ENCODE results near the gene DBX1.
"Not testable (repeated sequence)": the region's sequence is repeated elsewhere in the genome, so short reads cannot be mapped to it uniquely, and the experiment has no call there.

Gene DBX1

DNA sequence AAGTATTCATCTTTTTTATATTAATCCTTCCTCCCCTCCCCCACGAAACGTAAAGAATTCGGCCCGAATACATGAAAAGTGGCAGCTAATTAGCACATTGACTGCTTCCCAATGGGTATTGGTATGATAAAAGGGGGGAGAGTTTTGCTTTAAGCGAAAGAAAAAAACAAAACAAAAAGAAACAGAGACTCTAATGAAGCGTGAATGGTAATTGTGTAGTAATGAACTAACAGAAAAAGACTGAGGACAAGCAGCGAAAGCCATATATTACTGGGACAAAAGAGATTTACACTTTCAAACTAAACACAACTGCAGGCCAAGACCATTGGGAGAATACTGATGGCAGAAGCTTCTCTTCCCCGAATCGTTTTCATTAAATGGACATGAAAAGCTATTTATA, 2.5 kb downstream of the DBX1 start:
- Mint-ChIP-seq H3K27me3 (peaks cover 71% of the 10 kb centered on the region), H3K4me1 (peaks cover 4% of the 10 kb centered on the region), H3K27ac (ENCODE audit: low read depth) (no peak overlapping the region), H3K4me3 (peak overlapping the region; percentile 76), H3K9me3 (no peaks in the 10 kb centered on the region), H3K36me3 (ENCODE audit: insufficient read depth) (peaks cover 18% of the 10 kb centered on the region)
- ATAC-seq (replicated peaks; ENCODE audit: extremely low read depth, poor library complexity, severe bottlenecking) (no peak), DNase-seq (ENCODE audit: low spot score in 2 of 2) (no peak)

- no peak overlapping the region for H3K27ac Mint-ChIP-seq (ENCODE audit: low read depth)
- H3K4me1 Mint-ChIP-seq = no peaks in the 10 kb centered on the region
- H3K27me3 Mint-ChIP-seq = peaks cover 64% of the 10 kb centered on the region
- peak; percentile 66 for ATAC-seq (replicated peaks; ENCODE audit: extremely low read depth, poor library complexity, severe bottlenecking)
- DNase-seq (ENCODE audit: low spot score in 2 of 2) = no peak
- peak overlapping the region; percentile 76 for H3K4me3 Mint-ChIP-seq
- no peaks in the 10 kb centered on the region for H3K9me3 Mint-ChIP-seq
- H3K36me3 Mint-ChIP-seq (ENCODE audit: insufficient read depth) = peaks cover 18% of the 10 kb centered on the region
Measured at GRCh38 chr11:20156876-20157613, 3.2 kb downstream of the DBX1 start.

DNA sequence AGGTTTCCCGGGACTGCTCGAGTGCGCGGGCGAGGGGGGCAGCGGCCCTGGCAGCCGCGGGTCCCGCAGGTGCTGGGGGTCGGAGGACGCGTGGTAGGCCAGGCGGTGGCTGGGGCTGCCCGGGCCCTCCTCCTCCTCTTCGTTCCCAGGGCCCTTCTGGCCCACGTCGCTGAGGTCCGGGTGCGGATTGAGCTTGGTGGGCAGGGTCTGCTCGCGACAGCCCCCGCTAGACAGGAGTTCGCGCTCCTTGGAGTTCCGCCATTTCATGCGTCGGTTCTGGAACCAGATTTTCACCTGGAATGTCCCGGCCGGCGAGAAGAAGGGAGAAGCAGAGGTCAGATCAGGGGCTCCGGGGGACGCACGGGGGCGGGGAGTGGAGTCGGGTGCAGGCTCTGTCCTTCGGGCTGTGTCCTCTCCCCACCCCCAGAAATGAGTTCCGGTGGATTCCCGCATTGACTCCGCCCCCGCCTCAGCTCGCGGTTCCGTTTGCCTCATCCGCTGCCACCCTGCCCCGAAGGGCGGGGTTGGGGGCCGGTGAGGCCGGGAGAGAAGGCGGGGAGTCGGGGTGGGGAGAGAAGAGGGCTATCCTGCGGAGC, 3.9 kb downstream of the DBX1 start:
- H3K4me3 Mint-ChIP-seq = peak overlapping the region; percentile 76
- DNase-seq (ENCODE audit: low spot score in 2 of 2) = peak in 1 of 2 donors; percentile 37
- ATAC-seq (replicated peaks; ENCODE audit: extremely low read depth, poor library complexity, severe bottlenecking) = peak; percentile 58
- H3K4me1 Mint-ChIP-seq = no peaks in the 10 kb centered on the region
- H3K36me3 Mint-ChIP-seq (ENCODE audit: insufficient read depth) = peaks cover 14% of the 10 kb centered on the region
- no peaks in the 10 kb centered on the region for H3K9me3 Mint-ChIP-seq
- H3K27ac Mint-ChIP-seq (ENCODE audit: low read depth) = peak overlapping the region; percentile 63
- H3K27me3 Mint-ChIP-seq = peaks cover 58% of the 10 kb centered on the region

DNA sequence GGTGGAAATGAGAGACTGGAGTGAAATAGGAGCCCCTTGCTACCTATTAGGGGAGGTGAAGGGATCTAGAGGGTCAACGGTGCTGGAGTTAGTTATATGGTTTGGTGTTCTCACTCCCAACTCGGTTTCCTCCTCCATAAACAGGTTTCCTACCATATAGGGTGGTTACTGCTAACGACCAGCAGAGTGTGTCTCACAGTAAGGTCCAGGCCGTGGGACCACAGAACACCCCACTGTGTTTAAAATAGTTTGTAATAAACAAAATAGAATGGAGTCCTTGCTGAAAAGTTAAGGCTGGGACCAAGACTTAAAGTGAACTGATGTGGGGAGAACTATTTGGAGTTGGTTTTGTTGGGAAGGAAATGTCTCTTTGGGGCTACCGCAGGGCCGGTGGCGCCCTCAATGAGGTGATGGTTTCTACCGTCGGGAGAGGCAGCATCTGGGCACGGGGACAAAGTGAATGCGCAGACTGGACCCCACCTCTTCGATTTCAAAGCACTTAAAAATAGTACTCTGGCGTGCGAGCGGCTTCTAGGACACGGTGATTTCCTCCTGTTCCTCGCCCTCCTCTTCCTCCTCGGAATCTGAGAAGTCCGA, 4.5 kb downstream of the DBX1 start:
- peak overlapping the region; percentile 63 for H3K27ac Mint-ChIP-seq (ENCODE audit: low read depth)
- DNase-seq (ENCODE audit: low spot score in 2 of 2) (no peak), ATAC-seq (replicated peaks; ENCODE audit: extremely low read depth, poor library complexity, severe bottlenecking) (no peak)
- H3K27me3 Mint-ChIP-seq = peaks cover 52% of the 10 kb centered on the region
- peak overlapping the region; percentile 76 for H3K4me3 Mint-ChIP-seq
- H3K36me3 Mint-ChIP-seq (ENCODE audit: insufficient read depth) = peaks cover 14% of the 10 kb centered on the region
- H3K4me1 Mint-ChIP-seq = no peaks in the 10 kb centered on the region
- H3K9me3 Mint-ChIP-seq = no peaks in the 10 kb centered on the region

- Mint-ChIP-seq H3K9me3 (no peaks in the 10 kb centered on the region), H3K4me3 (no peak overlapping the region), H3K4me1 (no peaks in the 10 kb centered on the region), H3K36me3 (ENCODE audit: insufficient read depth) (peaks cover 12% of the 10 kb centered on the region), H3K27ac (ENCODE audit: low read depth) (no peak overlapping the region), H3K27me3 (peaks cover 38% of the 10 kb centered on the region)
- ATAC-seq (replicated peaks; ENCODE audit: extremely low read depth, poor library complexity, severe bottlenecking) (no peak), DNase-seq (ENCODE audit: low spot score in 2 of 2) (no peak)
Measured at GRCh38 chr11:20154381-20154780, 5.9 kb downstream of the DBX1 start.

DNA sequence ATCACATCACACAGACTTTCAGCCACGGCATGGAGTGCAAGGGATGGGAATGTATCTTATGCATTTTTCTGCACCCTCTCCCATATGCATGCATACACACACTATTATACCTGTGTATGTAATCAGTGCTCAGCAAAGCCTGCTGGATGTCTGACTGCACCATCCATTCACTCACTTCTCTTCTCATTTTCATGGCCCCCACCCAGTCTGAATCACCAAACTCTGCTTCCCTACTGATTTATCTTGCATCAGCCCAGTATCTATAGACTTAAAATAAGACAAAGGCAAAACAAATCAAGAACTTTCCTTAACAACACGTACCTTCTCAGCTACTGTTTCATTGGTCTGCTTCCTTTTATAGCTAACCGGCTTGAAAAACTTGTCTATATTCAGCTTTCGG, 21.6 kb downstream of the DBX1 start:
- Mint-ChIP-seq H3K27ac (ENCODE audit: low read depth) (no peak overlapping the region), H3K27me3 (peaks cover 54% of the 10 kb centered on the region), H3K4me3 (no peak overlapping the region), H3K4me1 (no peaks in the 10 kb centered on the region), H3K36me3 (ENCODE audit: insufficient read depth) (peaks cover 2% of the 10 kb centered on the region), H3K9me3 (no peaks in the 10 kb centered on the region)
- ATAC-seq (replicated peaks; ENCODE audit: extremely low read depth, poor library complexity, severe bottlenecking) = no peak
- DNase-seq (ENCODE audit: low spot score in 2 of 2) = no peak

- peaks cover 61% of the 10 kb centered on the region for H3K27me3 Mint-ChIP-seq
- H3K4me3 Mint-ChIP-seq = no peak overlapping the region
- no peaks in the 10 kb centered on the region for H3K36me3 Mint-ChIP-seq (ENCODE audit: insufficient read depth)
- H3K27ac Mint-ChIP-seq (ENCODE audit: low read depth) = no peak overlapping the region
- H3K4me1 Mint-ChIP-seq = peaks cover 5% of the 10 kb centered on the region
- no peak for DNase-seq (ENCODE audit: low spot score in 2 of 2)
- H3K9me3 Mint-ChIP-seq = no peaks in the 10 kb centered on the region
- no peak for ATAC-seq (replicated peaks; ENCODE audit: extremely low read depth, poor library complexity, severe bottlenecking)
Measured at GRCh38 chr11:20137637-20138036, 22.6 kb downstream of the DBX1 start.

DNA sequence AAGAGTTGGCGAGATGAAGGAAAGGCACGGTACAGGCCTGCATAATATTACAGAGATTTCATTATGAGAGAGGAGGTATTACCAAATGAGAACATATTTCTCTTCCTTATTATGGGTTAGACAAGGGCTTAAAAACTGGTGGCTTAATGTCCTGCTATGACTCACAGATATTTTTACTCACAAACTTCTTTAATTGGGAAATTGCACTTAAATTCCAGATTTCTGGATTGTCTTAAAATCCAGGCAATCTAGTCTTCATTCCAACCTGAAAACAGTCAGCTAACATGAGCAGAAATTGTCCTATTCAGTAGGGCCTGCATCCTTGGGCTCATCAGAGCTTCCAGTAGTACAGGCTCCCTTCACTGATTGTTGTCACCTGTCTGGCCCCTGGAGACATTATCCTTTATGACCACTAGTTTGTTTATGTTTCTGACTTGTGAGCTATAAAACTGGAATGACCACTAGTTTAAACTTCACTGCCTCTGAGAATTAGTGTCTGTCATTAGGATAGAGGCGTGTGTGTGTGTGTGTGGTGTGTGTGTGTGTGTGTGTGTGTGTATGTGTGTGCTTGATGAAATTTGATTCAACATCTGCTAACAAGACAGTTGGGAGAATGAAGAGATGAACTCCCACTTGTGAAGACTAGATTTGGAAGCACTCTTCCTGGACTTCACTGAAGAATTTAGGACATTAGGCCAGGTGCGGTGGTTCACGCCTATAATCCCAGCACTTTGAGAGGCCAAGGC, 25.1 kb downstream of the DBX1 start:
- H3K27me3 Mint-ChIP-seq = peaks cover 52% of the 10 kb centered on the region
- H3K4me3 Mint-ChIP-seq = no peak overlapping the region
- H3K36me3 Mint-ChIP-seq (ENCODE audit: insufficient read depth) = no peaks in the 10 kb centered on the region
- ATAC-seq (replicated peaks; ENCODE audit: extremely low read depth, poor library complexity, severe bottlenecking) (no peak), DNase-seq (ENCODE audit: low spot score in 2 of 2) (no peak)
- no peak overlapping the region for H3K27ac Mint-ChIP-seq (ENCODE audit: low read depth)
- no peaks in the 10 kb centered on the region for H3K9me3 Mint-ChIP-seq
- H3K4me1 Mint-ChIP-seq = peaks cover 17% of the 10 kb centered on the region

GRCh38 chr11:20132667-20133039, 27.6 kb downstream of the DBX1 start:
- Mint-ChIP-seq H3K27me3 (peaks cover 32% of the 10 kb centered on the region), H3K36me3 (ENCODE audit: insufficient read depth) (no peaks in the 10 kb centered on the region), H3K9me3 (no peaks in the 10 kb centered on the region), H3K4me3 (peak overlapping the region; percentile 73), H3K27ac (ENCODE audit: low read depth) (no peak overlapping the region), H3K4me1 (peaks cover 17% of the 10 kb centered on the region)
- no peak for ATAC-seq (replicated peaks; ENCODE audit: extremely low read depth, poor library complexity, severe bottlenecking)
- DNase-seq (ENCODE audit: low spot score in 2 of 2) = no peak

GRCh38 chr11:20131788-20132666, 28.2 kb downstream of the DBX1 start:
- Mint-ChIP-seq H3K4me3 (peak overlapping the region; percentile 73), H3K27me3 (peaks cover 32% of the 10 kb centered on the region), H3K9me3 (no peaks in the 10 kb centered on the region), H3K27ac (ENCODE audit: low read depth) (no peak overlapping the region), H3K36me3 (ENCODE audit: insufficient read depth) (no peaks in the 10 kb centered on the region), H3K4me1 (peaks cover 17% of the 10 kb centered on the region)
- peak in 1 of 2 donors; percentile 20 for DNase-seq (ENCODE audit: low spot score in 2 of 2)
- ATAC-seq (replicated peaks; ENCODE audit: extremely low read depth, poor library complexity, severe bottlenecking) = peak; percentile 37

DNA sequence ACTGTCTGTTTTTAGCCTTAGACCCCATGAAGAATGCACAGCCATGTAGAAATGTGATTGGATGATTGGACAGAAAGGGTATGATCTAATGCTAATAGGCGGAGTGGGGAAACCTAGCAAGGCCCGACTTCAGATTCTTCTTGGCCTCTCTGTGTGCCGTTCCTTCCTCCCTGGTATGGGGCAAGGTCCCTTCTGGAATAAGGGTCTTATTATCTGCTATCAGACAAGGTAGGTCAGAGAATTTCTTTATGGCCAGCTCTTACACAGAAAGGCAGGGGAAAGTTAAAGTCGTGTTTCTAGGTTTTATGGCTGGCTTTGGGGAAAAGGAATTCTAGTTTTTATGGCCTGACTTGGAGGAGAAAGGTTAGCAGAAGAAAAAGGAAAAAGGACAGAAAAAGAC, 30.6 kb downstream of the DBX1 start:
- H3K36me3 Mint-ChIP-seq (ENCODE audit: insufficient read depth) = no peaks in the 10 kb centered on the region
- H3K4me3 Mint-ChIP-seq = no peak overlapping the region
- no peak overlapping the region for H3K27ac Mint-ChIP-seq (ENCODE audit: low read depth)
- H3K4me1 Mint-ChIP-seq = peaks cover 17% of the 10 kb centered on the region
- DNase-seq (ENCODE audit: low spot score in 2 of 2) (no peak), ATAC-seq (replicated peaks; ENCODE audit: extremely low read depth, poor library complexity, severe bottlenecking) (no peak)
- H3K9me3 Mint-ChIP-seq = no peaks in the 10 kb centered on the region
- peaks cover 29% of the 10 kb centered on the region for H3K27me3 Mint-ChIP-seq

DNA sequence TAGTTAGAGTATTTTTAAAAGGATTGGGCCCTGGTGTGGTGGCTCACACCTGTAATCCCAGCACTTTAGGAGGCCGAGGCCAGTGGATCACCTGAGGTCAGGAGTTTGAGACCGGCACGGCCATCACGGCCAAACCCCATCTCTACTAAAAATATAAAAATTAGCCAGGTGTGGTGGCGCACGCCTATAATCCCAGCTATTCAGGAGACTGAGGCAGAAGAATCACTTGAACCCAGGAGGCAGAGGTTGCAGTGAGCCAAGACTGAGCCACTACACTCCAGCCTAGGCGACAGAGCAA, 31.8 kb downstream of the DBX1 start:
- peaks cover 17% of the 10 kb centered on the region for H3K27me3 Mint-ChIP-seq
- H3K36me3 Mint-ChIP-seq (ENCODE audit: insufficient read depth); H3K4me3 Mint-ChIP-seq; H3K27ac Mint-ChIP-seq (ENCODE audit: low read depth); DNase-seq (ENCODE audit: low spot score in 2 of 2); H3K9me3 Mint-ChIP-seq; ATAC-seq (replicated peaks; ENCODE audit: extremely low read depth, poor library complexity, severe bottlenecking): not testable (repeated sequence)
- peaks cover 17% of the 10 kb centered on the region for H3K4me1 Mint-ChIP-seq

All from central memory CD8-positive, alpha-beta T cell (primary cell).